H1 (cell line): ENCODE results near the gene HNRNPAB. TPM values are rescaled to one million over a fixed set of nuclear protein-coding genes. Genes with fewer than 3 reads are reported as not detected.

Source experiments
- CTCF ChIA-PET: fragments of 300-600 bp; sonication (Branson Sonifier 250); formaldehyde crosslinking; loops from one replicate; lab custom pipeline; 2021; ENCODE audit not compliant: partially characterized antibody; lab: Charles Lee
- POLR2A ChIA-PET: fragments of 300-600 bp; sonication (Branson Sonifier 250); formaldehyde crosslinking; loops from one replicate; lab custom pipeline; 2021; ENCODE audit warnings: inconsistent platforms; ENCODE audit not compliant: partially characterized antibody; lab: Charles Lee
- DNase-seq, 2 experiments: peaks; one replicate each; pipeline versions ENCODE4 v3.0.0 to v3.0.0-alpha.2; 2010 to 2022; ENCODE audit warnings: low spot score in 2 of 2, low read depth in 1 of 2, mixed read lengths in 1 of 2
- FAIRE-seq: peaks from 2 replicates; lab custom pipeline; 2011; peaks lifted over from hg19 to GRCh38; lab: Jason Lieb, UNC
- H2AFZ ChIP-seq: 2 replicates; pipeline ENCODE4 v1.8.1; 2012; ENCODE audit warnings: low read length, inconsistent platforms
- H2AK5ac ChIP-seq: 2 replicates; pipeline ENCODE4 v1.6.1; 2013; ENCODE audit warnings: low read depth, low read length
- H2BK120ac ChIP-seq: replicated peaks from 2 replicates; pipeline ENCODE3; 2013; ENCODE audit warnings: low read depth, low read length, inconsistent platforms
- H2BK12ac ChIP-seq: 2 replicates; pipeline ENCODE4 v1.6.1; 2013; ENCODE audit warnings: low read depth, low read length
- H2BK15ac ChIP-seq: 2 replicates; pipeline ENCODE4 v1.6.1; 2013; ENCODE audit warnings: low read length
- H2BK20ac ChIP-seq: 2 replicates; pipeline ENCODE4 v1.6.1; 2013; ENCODE audit warnings: low read length
- H2BK5ac ChIP-seq: 2 replicates; pipeline ENCODE4 v1.6.1; 2013; ENCODE audit warnings: low read depth, low read length
- H3K14ac ChIP-seq: 2 replicates; pipeline ENCODE4 v1.6.1; 2013; ENCODE audit warnings: inconsistent platforms; ENCODE audit not compliant: insufficient read length
- H3K18ac ChIP-seq: 2 replicates; pipeline ENCODE4 v1.6.1; 2013; ENCODE audit warnings: low read length; ENCODE audit errors: extremely low read depth
- H3K23ac ChIP-seq: 2 replicates; pipeline ENCODE4 v1.6.1; 2013; ENCODE audit warnings: inconsistent platforms; ENCODE audit not compliant: insufficient read length
- H3K23me2 ChIP-seq: 2 replicates; pipeline ENCODE4 v1.6.1; 2013; ENCODE audit warnings: low read depth, low read length
- H3K27ac ChIP-seq: 2 replicates; pipeline ENCODE4 v1.6.1; 2011; ENCODE audit warnings: low read depth, low read length, inconsistent platforms
- H3K27me3 ChIP-seq, 4 experiments: replicated peaks in 1 of 4; 1 replicate in 1 of 4; 2 replicates in 3 of 4; pipeline versions ENCODE4 v1.6.1 to v1.8.1; 2011 to 2013; ENCODE audit warnings: low read length in 3 of 4, mild to moderate bottlenecking in 3 of 4, inconsistent platforms in 2 of 4, mixed read lengths in 2 of 4, moderate library complexity in 1 of 4; ENCODE audit not compliant: control insufficient read depth in 3 of 4, insufficient read depth in 3 of 4; ENCODE audit errors: extremely low read depth in 1 of 4
- H3K36me3 ChIP-seq, 4 experiments: 2 replicates each; pipeline versions ENCODE4 v1.6.1 to v1.8.1; 2011 to 2013; ENCODE audit warnings: mild to moderate bottlenecking in 4 of 4, low read length in 3 of 4, moderate library complexity in 2 of 4, control low read depth in 1 of 4, inconsistent platforms in 1 of 4; ENCODE audit not compliant: insufficient read depth in 4 of 4, control insufficient read depth in 2 of 4
- H3K4ac ChIP-seq: replicated peaks from 2 replicates; pipeline ENCODE3; 2013; ENCODE audit warnings: low read length, low read depth, mixed read lengths, inconsistent platforms; ENCODE audit not compliant: insufficient read length
- H3K4me1 ChIP-seq, 4 experiments: replicated peaks in 1 of 4; 1 replicate in 1 of 4; 2 replicates in 3 of 4; pipeline versions ENCODE4 v1.6.1 to v1.8.1; 2011 to 2013; ENCODE audit warnings: low read length in 3 of 4, inconsistent platforms in 2 of 4, mixed read lengths in 1 of 4; ENCODE audit not compliant: insufficient read depth in 4 of 4, control insufficient read depth in 3 of 4
- H3K4me2 ChIP-seq, 2 experiments: 2 replicates each; pipeline versions ENCODE4 v1.6.1 to v1.8.1; 2011 to 2013; ENCODE audit warnings: low read depth in 2 of 2, low read length in 2 of 2, control low read depth in 1 of 2, inconsistent platforms in 1 of 2, mild to moderate bottlenecking in 1 of 2; ENCODE audit not compliant: insufficient read depth in 1 of 2
- H3K4me3 ChIP-seq, 4 experiments: fragments of 200-600, 300-600 bp in 1 of 4; sonication (generic), shearing (Covaris generic), sonication (Bioruptor Twin) in 1 of 4; 2 replicates each; pipeline versions ENCODE4 v1.5.1 to v1.8.1; 2011 to 2016; ENCODE audit warnings: low read length in 4 of 4, low read depth in 3 of 4, control low read depth in 2 of 4, inconsistent platforms in 2 of 4, mild to moderate bottlenecking in 2 of 4, mixed read lengths in 1 of 4, moderate library complexity in 1 of 4; ENCODE audit not compliant: insufficient read depth in 2 of 4; ENCODE audit errors: extremely low read depth in 1 of 4
- H3K56ac ChIP-seq: replicated peaks from 2 replicates; pipeline ENCODE3; 2013; ENCODE audit warnings: low read depth, mild to moderate bottlenecking, mixed read lengths, low read length, inconsistent platforms; ENCODE audit not compliant: insufficient read length
- H3K79me1 ChIP-seq: 2 replicates; pipeline ENCODE4 v1.6.1; 2013; ENCODE audit warnings: low read depth, low read length, control low read depth
- H3K79me2 ChIP-seq, 2 experiments: 2 replicates each; pipeline versions ENCODE4 v1.6.1 to v1.8.1; 2012 to 2013; ENCODE audit warnings: low read length in 2 of 2, mild to moderate bottlenecking in 2 of 2, inconsistent platforms in 1 of 2; ENCODE audit not compliant: insufficient read depth in 2 of 2, control insufficient read depth in 1 of 2
- H3K9ac ChIP-seq, 4 experiments: replicated peaks in 1 of 4; 1 replicate in 1 of 4; 2 replicates in 3 of 4; pipeline versions ENCODE4 v1.6.1 to v1.8.1; 2011 to 2013; ENCODE audit warnings: low read depth in 3 of 4, low read length in 3 of 4, control low read depth in 2 of 4, mild to moderate bottlenecking in 2 of 4, moderate library complexity in 2 of 4, inconsistent platforms in 1 of 4; ENCODE audit errors: extremely low read depth in 1 of 4
- H3K9me3 ChIP-seq, 2 experiments: 2 replicates each; pipeline versions ENCODE4 v1.6.1 to v1.8.1; 2012 to 2013; ENCODE audit warnings: mild to moderate bottlenecking in 2 of 2, moderate library complexity in 2 of 2, control low read depth in 1 of 2, inconsistent platforms in 1 of 2, low read depth in 1 of 2, low read length in 1 of 2, mixed read lengths in 1 of 2; ENCODE audit not compliant: insufficient read depth in 2 of 2
- H4K20me1 ChIP-seq, 2 experiments: replicated peaks in 1 of 2; 2 replicates each; pipeline versions ENCODE3 to v1.8.1; 2011 to 2013; ENCODE audit warnings: inconsistent platforms in 2 of 2, low read length in 2 of 2, mild to moderate bottlenecking in 1 of 2; ENCODE audit not compliant: insufficient read depth in 2 of 2, control insufficient read depth in 1 of 2
- H4K5ac ChIP-seq: 2 replicates; pipeline ENCODE4 v1.6.1; 2013; ENCODE audit warnings: low read length, low read depth, mixed read lengths, inconsistent platforms; ENCODE audit not compliant: insufficient read length
- H4K8ac ChIP-seq: 2 replicates; pipeline ENCODE4 v1.8.0; 2013; ENCODE audit warnings: mild to moderate bottlenecking, moderate library complexity, low read length, inconsistent platforms; ENCODE audit not compliant: insufficient read depth; ENCODE audit errors: extremely low read depth
- H4K91ac ChIP-seq: replicated peaks from 2 replicates; pipeline ENCODE3; 2013; ENCODE audit warnings: low read length, mixed read lengths, inconsistent platforms; ENCODE audit not compliant: insufficient read length
- RAD21 ChIP-seq, 2 experiments: IDR thresholded peaks in 1 of 2; conservative IDR thresholded peaks in 1 of 2; 2 replicates each; pipeline ENCODE4 v1.6.1; 2011; ENCODE audit warnings: low read depth in 2 of 2, low read length in 2 of 2, improper control_type of control experiment in 1 of 2, inconsistent platforms in 1 of 2, mild to moderate bottlenecking in 1 of 2, moderate library complexity in 1 of 2
- SRF ChIP-seq: IDR thresholded peaks from 2 replicates; pipeline ENCODE4 v1.6.1; 2011; ENCODE audit warnings: mild to moderate bottlenecking, low read depth, low read length, moderate library complexity
- WGBS, 2 experiments: shearing (Covaris generic) in 1 of 2; methylation state at CpG; one replicate each; pipeline versions ENCODE4 v1.1.6 to v1.1.7; 2013 to 2015; ENCODE audit warnings: low lambda C conversion rate in 2 of 2, mixed read lengths in 2 of 2, inconsistent platforms in 1 of 2, low coverage in 1 of 2, missing lambda C conversion rate in 1 of 2; ENCODE audit not compliant: insufficient replicate concordance in 2 of 2, insufficient coverage in 1 of 2, insufficient read length in 1 of 2; ENCODE audit errors: extremely low coverage in 1 of 2, missing lambda C conversion rate in 1 of 2; 5-methylcytosine and 5-hydroxymethylcytosine counted together
- polyA plus RNA-seq, 7 experiments: library from polyadenylated mRNA; depleted of rRNA in 3 of 7; stranded (reverse) in 5 of 7; unstranded in 2 of 7; fragments of >200 nt in 5 of 7; fragments of 200-250 nt in 2 of 7; gene quantifications; 1 replicate in 5 of 7; 2 replicates in 1 of 7; 4 replicates in 1 of 7; pipeline versions ENCODE4 v1.2.1 to v1.2.3, GENCODE V29; 2011 to 2013; ENCODE audit warnings: missing spikeins in 2 of 7, mixed read lengths in 2 of 7
- total RNA-seq: library from RNA; stranded (reverse); fragmentation: NEBNext Ultra II Directional; extraction: Animal tissue kit (Norgen Biotek cat#: 25700); gene quantifications from 2 replicates; pipeline ENCODE4 v1.2.1, GENCODE V29; 2021

HNRNPAB gene
- total and polyA plus RNA-seq, 2 of the 8 experiments (the other 6 are each of a cell fraction or from before 2014, with no cell fraction given), result 373 to 563 TPM

DNA sequence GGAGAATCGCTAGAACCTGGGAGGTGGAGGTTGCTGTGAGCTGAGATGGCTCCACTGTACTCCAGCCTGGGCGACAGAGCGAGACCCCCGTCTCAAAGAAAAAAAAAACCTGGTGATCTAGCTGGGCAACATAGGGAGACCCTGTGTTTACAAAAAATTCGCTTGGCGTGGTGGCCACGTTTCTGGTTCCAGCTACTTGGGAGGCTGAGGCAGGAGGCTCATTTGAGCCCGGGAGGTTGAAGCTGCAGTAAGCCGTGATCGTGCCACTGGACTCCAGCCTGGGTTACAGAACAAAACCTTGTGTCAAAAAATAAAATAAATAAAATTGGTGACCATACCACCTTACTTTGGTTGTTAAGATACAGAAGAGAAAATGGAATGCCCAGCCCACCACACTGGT, 1.8 kb upstream of the HNRNPAB start:
- Histone ChIP-seq H3K4ac (no peak overlapping the region), H2BK20ac (no peak overlapping the region), H3K23ac (no peak overlapping the region), H4K20me1 (peaks cover 22% of the 10 kb centered on the region in 2 experiments), H3K56ac (no peak overlapping the region), H3K9ac (no peak overlapping the region), H2BK12ac (no peak overlapping the region), H3K27me3 (no peaks in the 10 kb centered on the region), H4K8ac (no peak overlapping the region), H3K4me2 (no peak overlapping the region), H3K9me3 (no peaks in the 10 kb centered on the region), H2BK120ac (no peak overlapping the region), H3K36me3 (peaks cover 15 to 24% (median 20%) of the 10 kb centered on the region in 4 experiments), H4K91ac (no peak overlapping the region), H2BK15ac (no peak overlapping the region), H3K18ac (no peak overlapping the region), H3K79me2 (peaks cover 27 to 33% of the 10 kb centered on the region in 2 experiments), H3K27ac (no peak overlapping the region), H2AK5ac (no peak overlapping the region), H3K23me2 (peaks cover 4% of the 10 kb centered on the region), H3K79me1 (peaks cover 10% of the 10 kb centered on the region), H3K4me3 (no peak overlapping the region), H4K5ac (no peak overlapping the region), H2BK5ac (no peak overlapping the region), H3K14ac (no peak overlapping the region), H2AFZ (no peak overlapping the region), H3K4me1 (peaks cover 0 to 10% (median 4%) of the 10 kb centered on the region in 4 experiments; a peak in 5 of 7 replicates)
- WGBS, 2 experiments, result 92% methylated on average over 10 of the region's 10 CpGs; no CpG with 5 or more reads in 1 of the 2 experiments
- FAIRE-seq (no peak), DNase-seq (no peak)
- ChIA-PET CTCF (interaction anchor here (0.7 to 1.6 kb wide), 6 partner anchors 9 to 359 kb away, joined by 3 read pairs; no protein-coding TSS in a partner anchor), POLR2A (interaction anchor here (1.4 to 38.5 kb wide), 5 partner anchors 1 to 88 kb away, joined by 6 to 985 read pairs (median 13); partner anchors contain the start of genes GMCL2, HNRNPAB, NHP2 and PHYKPL)
- TF ChIP-seq RAD21 (IDR thresholded peaks at IDR 0.05 in 1 of 2, conservative IDR thresholded peaks at IDR 0.05 in 1 of 2; ENCODE audit: low read depth in 2 of 2, low read length in 2 of 2), result no peak
- no peak for TF ChIP-seq SRF
